Lower lobe of right lung (tissue), 2 donors: ENCODE measurements around the gene THAP6. TPM values are rescaled to one million over a fixed set of nuclear protein-coding genes. Genes with fewer than 3 reads are reported as not detected.
"Not testable (repeated sequence)": the region's sequence is repeated elsewhere in the genome, so short reads cannot be mapped to it uniquely, and the experiment has no call there.

Experiments used
- ATAC-seq, 2 donors: fragments of 200-7000 bp; cut with Tn5 transposase; one replicate each; pipeline ENCODE4 v1.9.1; 2020 to 2022; ENCODE audit warnings: mild to moderate bottlenecking in 2 of 2, moderate library complexity in 2 of 2
- DNase-seq: peaks from one replicate; pipeline ENCODE4 v3.0.0-alpha.2; 2020
- H3K27ac ChIP-seq: fragments of 200-600 bp; one replicate; pipeline ENCODE4 v1.8.0; 2022
- H3K27me3 ChIP-seq: fragments of 200-600 bp; one replicate; pipeline ENCODE4 v1.8.0; 2022; ENCODE audit warnings: low read depth
- H3K36me3 ChIP-seq: fragments of 200-600 bp; one replicate; pipeline ENCODE4 v1.8.0; 2022; ENCODE audit warnings: mild to moderate bottlenecking
- H3K4me1 ChIP-seq: fragments of 200-600 bp; one replicate; pipeline ENCODE4 v1.8.0; 2022
- H3K4me3 ChIP-seq: fragments of 200-600 bp; one replicate; pipeline ENCODE4 v1.8.0; 2022; ENCODE audit warnings: mild to moderate bottlenecking
- H3K9me3 ChIP-seq: fragments of 200-600 bp; one replicate; pipeline ENCODE4 v1.8.0; 2022
- intact Hi-C: fragments of 100-400 bp; cut with DNase I; formaldehyde crosslinking; loops from one replicate; pipeline ENCODE4 v1.11.0; 2022
- total RNA-seq: library from RNA; stranded (reverse); fragmentation: NEBNext Ultra II Directional; extraction: Animal tissue kit (Norgen Biotek cat#: 25700); gene quantifications from one replicate; pipeline ENCODE4 v1.2.1, GENCODE V29; 2021
- TF ChIP-seq, protein P1 (sequence below): fragments of 200-600 bp; IDR thresholded peaks from one replicate; pipeline ENCODE4 v1.8.0; 2022; ENCODE audit warnings: antibody characterized with exemption, mild to moderate bottlenecking
- donor health status: DM: no; HTN: yes; CAD: no; lungs with severe emphysema.

THAP6 gene
- total RNA-seq, 1 donor from 2014 or later = 20.6 TPM

DNA sequence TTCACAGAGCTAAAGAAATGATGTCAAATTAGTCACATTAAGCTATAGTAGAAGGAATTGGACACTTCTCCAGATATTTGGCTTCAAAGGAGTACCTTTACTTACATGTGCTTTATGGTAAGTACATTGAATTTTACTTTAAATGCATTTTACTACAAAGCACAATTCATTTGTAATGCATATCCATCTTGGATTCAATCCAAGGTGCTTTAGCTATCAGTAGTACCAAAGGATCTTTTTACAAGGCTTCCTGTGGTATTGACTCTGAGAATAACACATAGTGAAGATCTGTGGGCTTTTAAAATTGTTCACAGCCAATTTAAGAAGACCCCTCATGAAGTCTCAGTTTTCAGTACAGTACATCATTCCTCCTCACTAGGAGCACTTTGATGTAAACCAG, 13.2 kb downstream of the THAP6 start:
- intact Hi-C loops = no loop called here
- ATAC-seq (no peak), DNase-seq (no peak)
- peaks cover under 1% of the 10 kb centered on the region for H3K9me3 ChIP-seq
- H3K4me1 ChIP-seq = no peaks in the 10 kb centered on the region
- H3K4me3 ChIP-seq = no peak overlapping the region
- H3K27ac ChIP-seq = no peak overlapping the region
- H3K36me3 ChIP-seq = peaks cover 77% of the 10 kb centered on the region
- no peaks in the 10 kb centered on the region for H3K27me3 ChIP-seq
- TF ChIP-seq, protein P1, sequence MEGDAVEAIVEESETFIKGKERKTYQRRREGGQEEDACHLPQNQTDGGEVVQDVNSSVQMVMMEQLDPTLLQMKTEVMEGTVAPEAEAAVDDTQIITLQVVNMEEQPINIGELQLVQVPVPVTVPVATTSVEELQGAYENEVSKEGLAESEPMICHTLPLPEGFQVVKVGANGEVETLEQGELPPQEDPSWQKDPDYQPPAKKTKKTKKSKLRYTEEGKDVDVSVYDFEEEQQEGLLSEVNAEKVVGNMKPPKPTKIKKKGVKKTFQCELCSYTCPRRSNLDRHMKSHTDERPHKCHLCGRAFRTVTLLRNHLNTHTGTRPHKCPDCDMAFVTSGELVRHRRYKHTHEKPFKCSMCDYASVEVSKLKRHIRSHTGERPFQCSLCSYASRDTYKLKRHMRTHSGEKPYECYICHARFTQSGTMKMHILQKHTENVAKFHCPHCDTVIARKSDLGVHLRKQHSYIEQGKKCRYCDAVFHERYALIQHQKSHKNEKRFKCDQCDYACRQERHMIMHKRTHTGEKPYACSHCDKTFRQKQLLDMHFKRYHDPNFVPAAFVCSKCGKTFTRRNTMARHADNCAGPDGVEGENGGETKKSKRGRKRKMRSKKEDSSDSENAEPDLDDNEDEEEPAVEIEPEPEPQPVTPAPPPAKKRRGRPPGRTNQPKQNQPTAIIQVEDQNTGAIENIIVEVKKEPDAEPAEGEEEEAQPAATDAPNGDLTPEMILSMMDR = no peak

DNA sequence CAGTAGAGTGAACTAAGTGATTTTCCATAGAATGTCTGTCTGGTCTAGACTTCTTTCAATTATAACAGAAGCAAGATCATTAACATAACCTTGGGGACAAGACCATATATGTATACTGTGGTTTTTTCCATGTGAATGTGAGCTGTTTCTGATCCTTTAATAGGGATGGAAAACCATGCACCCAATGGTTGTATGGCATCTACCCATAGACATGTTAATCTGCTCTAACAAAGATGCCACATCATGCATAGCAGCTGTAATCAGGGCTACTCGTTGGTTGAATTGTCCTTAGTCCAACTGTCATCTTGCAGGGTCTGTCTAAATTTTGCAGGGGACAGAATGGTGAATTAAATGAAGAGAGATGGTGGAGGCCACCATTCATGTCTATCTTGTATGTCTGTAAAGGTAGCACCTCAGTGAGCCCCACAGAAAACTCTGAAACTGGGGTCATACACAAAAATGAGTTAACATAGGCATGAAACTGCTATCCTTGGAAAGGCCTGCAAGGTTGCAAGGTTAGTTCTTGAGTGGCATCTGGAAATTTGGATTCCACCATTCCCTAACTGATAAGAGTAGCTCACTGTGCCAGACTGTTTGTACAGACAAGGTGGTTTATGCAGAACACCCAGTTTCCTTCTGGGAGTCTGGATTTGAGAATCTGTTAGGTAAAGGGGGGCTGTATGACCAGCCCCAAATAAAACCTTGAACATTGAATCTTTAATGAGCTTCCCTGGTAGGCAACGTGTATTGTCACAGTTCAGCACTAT, 16.5 kb downstream of the THAP6 start:
- H3K9me3 ChIP-seq = peaks cover 4% of the 10 kb centered on the region
- intact Hi-C loops = no loop called here
- H3K27me3 ChIP-seq = no peaks in the 10 kb centered on the region
- no peak overlapping the region for H3K4me3 ChIP-seq
- TF ChIP-seq, protein P1 = no peak
- peaks cover 63% of the 10 kb centered on the region for H3K36me3 ChIP-seq
- ATAC-seq = no peak
- no peak for DNase-seq
- H3K4me1 ChIP-seq = no peaks in the 10 kb centered on the region
- no peak overlapping the region for H3K27ac ChIP-seq

DNA sequence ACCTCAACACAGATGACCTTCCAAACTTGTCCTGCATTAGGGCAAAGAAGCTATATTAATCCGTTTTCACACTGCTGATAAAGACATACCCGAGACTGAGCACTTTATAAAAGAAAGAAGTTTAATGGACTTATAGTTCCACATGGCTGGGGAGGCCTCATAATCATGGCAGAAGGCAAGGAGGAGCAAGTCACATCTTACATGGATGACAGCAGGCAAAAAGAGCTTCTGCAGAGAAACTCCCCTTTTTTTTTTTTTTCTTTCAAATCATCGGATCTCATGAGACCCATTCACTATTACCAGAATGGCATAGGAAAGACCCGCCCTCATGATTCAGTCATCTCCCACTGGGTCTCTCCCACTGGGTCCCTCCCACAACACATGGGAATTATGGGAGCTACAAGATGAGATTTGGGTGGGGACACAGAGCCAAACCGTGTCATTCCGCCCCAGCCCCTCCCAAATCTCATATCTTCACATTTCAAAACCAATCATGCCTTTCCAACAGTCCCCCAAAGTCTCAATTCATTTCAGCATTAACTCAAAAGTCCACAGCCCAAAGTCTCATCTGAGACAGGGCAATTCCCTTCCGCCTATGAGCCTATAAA, 17.4 kb downstream of the THAP6 start:
- H3K4me3 ChIP-seq, H3K4me1 ChIP-seq, H3K27me3 ChIP-seq, H3K27ac ChIP-seq, H3K9me3 ChIP-seq, DNase-seq, ATAC-seq, intact Hi-C loops: not testable (repeated sequence)
- H3K36me3 ChIP-seq = peaks cover 54% of the 10 kb centered on the region

DNA sequence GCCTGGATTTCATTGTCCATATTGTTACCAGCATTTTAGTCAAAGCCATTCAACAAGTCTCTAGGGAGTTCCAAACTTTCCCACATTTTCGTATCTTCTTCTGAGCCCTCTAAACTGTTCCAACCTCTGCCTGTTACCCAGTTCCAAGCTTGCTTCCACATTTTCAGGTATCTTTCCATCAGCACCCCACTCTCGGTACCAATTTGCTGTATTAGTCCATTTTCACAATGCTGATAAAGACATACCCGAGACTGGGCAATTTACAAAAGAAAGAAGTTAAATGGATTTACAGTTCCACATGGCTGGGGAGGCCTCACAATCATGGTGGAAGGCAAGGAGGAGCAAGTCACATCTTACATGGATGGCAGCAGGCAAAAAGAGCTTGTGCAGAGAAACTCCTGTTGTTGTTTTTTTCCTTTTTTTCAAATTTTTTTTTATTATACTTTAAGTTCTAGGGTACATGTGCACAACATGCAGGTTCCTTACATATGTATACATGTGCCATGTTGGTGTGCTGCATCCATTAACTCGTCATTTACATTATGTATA, 19.1 kb downstream of the THAP6 start:
- intact Hi-C loops, H3K9me3 ChIP-seq, DNase-seq, H3K4me1 ChIP-seq, H3K27me3 ChIP-seq, ATAC-seq, H3K27ac ChIP-seq, H3K4me3 ChIP-seq: not testable (repeated sequence)
- peaks cover 36% of the 10 kb centered on the region for H3K36me3 ChIP-seq

DNA sequence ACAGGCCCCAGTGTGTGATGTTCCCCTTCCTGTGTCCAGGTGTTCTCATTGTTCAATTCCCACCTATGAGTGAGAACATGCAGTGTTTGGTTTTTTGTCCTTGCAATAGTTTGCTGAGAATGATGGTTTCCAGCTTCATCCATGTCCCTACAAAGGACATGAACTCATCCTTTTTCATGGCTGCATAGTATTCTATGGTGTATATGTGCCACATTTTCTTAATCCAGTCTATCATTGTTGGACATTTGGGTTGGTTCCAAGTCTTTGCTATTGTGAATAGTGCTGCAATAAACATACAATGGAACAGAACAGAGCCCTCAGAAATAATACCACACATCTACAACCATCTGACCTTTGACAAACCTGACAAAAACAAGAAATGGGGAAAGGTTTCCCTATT, 19.7 kb downstream of the THAP6 start:
- H3K4me1 ChIP-seq, ATAC-seq, H3K27me3 ChIP-seq, H3K4me3 ChIP-seq, H3K27ac ChIP-seq, H3K9me3 ChIP-seq, intact Hi-C loops, DNase-seq: not testable (repeated sequence)
- peaks cover 33% of the 10 kb centered on the region for H3K36me3 ChIP-seq

GRCh38 chr4:75537308-75537707, 23.0 kb downstream of the THAP6 start:
- H3K9me3 ChIP-seq, intact Hi-C loops, H3K4me1 ChIP-seq, H3K27me3 ChIP-seq, DNase-seq, H3K4me3 ChIP-seq, H3K27ac ChIP-seq, ATAC-seq: not testable (repeated sequence)
- peaks cover 15% of the 10 kb centered on the region for H3K36me3 ChIP-seq

DNA sequence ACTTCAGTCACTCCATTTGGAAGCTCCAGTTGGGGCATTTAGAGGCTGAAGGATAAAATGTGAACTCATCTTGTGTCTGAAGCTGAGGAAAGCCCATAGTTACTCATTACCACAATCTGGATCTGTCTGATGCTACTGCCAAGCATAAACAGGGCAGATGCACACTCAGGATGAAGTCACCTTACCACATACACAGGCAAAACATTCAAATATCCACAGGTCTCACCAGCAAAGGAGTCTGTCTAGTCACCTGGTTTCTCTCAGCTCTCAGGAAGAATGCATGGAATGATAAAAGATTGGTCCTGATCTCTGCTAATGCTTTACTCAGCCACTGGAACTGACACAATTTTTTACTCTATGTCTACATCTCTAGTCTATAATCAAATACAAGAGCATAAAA, 28.6 kb downstream of the THAP6 start:
- intact Hi-C loops = no loop called here
- Histone ChIP-seq H3K9me3 (no peaks in the 10 kb centered on the region), H3K4me3 (no peak overlapping the region), H3K27ac (no peak overlapping the region), H3K27me3 (no peaks in the 10 kb centered on the region), H3K36me3 (peaks cover 22% of the 10 kb centered on the region), H3K4me1 (no peaks in the 10 kb centered on the region)
- ATAC-seq (no peak), DNase-seq (no peak)
- TF ChIP-seq, protein P1 = no peak

DNA sequence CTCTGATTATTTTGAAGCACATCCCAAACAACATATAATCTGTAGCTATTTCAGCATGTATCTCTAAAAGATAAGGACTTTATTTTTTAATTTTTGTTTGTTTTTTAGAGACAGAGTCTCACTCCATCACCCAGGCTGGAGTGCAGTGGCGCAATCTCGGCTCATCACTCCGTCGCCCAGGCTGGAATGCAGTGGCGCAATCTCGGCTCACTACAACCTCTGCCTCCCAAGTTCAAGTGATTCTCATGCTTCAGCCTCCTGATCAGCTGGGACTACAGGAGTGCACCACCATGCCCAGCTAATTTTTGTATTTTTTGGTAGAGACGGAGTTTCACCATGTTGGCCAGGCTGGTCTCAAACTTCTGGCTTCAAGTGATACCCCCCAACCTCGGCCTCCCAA, 29.9 kb downstream of the THAP6 start:
- DNase-seq, H3K27me3 ChIP-seq, H3K27ac ChIP-seq, ATAC-seq, intact Hi-C loops, H3K9me3 ChIP-seq, H3K4me1 ChIP-seq, H3K4me3 ChIP-seq: not testable (repeated sequence)
- H3K36me3 ChIP-seq = peaks cover 22% of the 10 kb centered on the region
